HPDE6-E6E7 (cell line): ENCODE measurements around the gene PLXNA4.

Experiments
- DNase-seq: peaks from one replicate; pipeline ENCODE4 v3.0.0; 2011; ENCODE audit warnings: missing footprints; ENCODE audit errors: extremely low spot score

PLXNA4 gene

DNA sequence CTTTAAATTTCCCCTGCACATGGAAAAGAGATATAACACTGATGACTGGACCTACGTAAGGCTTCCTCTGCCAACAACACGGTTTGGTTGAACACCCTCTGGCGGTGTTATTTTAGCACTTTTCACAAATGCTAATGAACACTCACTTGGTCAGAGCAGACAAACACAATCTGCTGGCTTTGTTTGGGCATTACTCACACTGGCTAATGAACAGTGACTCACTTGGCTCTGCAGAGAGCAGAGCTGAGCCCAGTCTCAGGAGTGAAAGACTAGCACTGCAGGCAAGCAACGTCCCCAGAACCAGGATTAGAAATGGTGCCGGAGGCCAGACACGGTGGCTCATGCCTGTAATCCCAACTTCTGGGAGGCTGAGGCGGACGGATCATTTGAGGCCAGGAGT is 430.8 kb downstream of the PLXNA4 start:
- peak; percentile 95 for DNase-seq

- no peak for DNase-seq
Measured at GRCh38 chr7:132145063-132145462, 431.2 kb downstream of the PLXNA4 start.

- no peak for DNase-seq
Measured at GRCh38 chr7:132142006-132142405, 434.3 kb downstream of the PLXNA4 start.

DNA sequence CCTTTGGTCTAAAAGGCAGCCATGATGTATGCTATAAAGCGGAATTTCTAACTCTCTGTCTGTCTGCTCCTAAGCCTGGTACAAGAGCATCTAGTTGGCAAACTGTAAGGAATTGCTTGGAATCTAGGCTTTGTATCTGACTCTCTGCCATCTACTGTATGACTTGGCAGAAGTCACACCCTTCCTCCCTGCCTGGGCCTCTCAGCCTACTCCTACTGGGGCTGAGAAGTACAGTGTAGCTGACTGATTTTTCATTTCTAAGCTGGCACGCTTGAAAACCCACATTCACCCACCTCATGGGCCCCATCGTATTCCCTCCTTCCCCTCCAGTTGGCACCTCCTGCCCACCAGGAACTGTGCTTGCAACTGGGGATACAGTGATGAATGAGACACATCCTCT is 435.2 kb downstream of the PLXNA4 start:
- DNase-seq: no peak

DNA sequence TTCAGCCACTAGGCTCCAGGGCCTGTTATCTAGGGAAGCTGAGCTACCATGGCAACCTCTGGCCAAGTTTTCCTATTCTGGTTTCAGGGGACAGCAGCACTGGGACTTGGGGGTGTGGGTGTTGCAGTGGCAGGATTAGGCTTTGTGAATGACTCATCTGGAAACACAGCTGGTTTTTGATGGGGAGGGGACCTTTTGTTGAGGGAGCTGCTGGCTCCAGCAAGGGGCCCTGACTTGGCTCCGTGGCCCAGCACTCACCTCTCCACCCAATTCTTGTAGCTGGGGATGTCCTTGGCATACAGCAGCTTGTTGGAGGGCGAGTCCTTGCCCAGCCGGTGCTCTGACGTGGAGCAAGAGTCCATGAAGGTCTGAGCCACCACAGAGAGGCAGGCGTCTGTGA is 435.9 kb downstream of the PLXNA4 start:
- no peak for DNase-seq

DNA sequence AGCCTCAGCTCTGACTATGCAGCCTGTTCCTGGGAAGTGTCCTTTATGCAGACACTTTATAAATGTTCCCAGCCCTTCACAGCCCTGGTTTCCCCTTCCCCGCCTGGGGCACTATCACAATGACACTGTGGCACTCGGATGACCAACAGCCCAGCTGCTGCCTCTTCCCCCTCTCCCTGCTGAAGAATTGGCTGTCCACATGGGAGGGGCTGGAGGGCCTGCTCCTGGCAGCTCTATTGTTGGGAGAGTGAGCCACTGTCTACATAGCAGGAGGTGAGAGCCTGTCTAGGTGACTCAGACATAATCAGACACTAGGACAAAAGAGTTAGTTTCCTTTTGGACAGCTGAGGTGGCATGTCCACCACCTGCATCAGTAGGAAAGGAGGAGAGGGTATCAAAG is 437.5 kb downstream of the PLXNA4 start:
- DNase-seq: peak; percentile 37

DNA sequence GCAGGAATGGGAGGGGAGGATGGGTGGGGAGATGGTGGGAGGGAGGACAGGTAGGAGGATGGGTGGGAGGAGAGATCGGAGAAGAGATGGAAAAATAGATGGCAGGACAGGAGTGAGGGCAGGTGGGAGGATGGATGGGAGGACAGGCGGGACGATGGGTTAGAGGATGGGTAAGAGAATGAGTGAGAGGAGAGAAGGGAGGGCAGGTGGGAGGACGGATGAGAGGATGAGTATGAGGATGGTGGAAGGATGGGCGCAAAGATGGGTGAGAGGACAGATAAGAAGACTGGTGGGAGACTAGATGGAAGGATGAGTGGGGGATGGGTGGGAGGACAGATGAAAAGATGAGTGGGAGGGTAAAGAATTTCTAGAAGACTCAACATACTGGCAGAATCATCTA is 438.6 kb downstream of the PLXNA4 start:
- no peak for DNase-seq

DNA sequence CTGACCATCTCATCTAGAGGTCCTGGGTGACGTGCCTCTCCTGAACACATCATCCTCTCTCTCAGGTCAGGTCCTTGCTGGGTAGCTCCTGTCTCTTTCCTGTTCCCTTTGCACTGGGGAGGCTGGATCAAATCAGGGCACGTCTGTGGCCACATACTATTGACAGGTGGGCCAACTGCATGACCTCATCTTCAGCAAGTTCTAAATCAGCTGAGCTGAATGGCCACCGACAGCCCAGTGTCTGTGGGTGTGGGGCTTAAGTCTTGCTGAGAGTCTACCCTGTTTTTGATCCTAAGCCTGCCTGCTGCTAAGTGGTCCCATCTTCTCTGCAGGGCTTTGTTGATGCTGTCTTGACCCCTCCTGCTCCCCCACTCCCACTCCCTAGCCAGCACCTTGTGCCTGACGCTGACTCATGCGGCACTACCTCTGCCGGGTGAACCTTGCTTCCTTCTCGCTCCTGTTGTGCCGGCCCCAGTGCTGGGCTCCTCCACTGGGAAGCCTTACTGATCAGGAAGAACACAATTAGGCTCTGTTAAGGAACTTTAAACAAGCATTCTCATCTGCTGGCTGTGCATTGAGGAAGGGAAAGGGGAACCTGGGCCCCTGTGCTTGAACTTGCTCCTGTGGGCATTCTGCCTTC is 440.4 kb downstream of the PLXNA4 start:
- DNase-seq: no peak

- no peak for DNase-seq
Measured at GRCh38 chr7:132134814-132135445, 441.3 kb downstream of the PLXNA4 start.

DNA sequence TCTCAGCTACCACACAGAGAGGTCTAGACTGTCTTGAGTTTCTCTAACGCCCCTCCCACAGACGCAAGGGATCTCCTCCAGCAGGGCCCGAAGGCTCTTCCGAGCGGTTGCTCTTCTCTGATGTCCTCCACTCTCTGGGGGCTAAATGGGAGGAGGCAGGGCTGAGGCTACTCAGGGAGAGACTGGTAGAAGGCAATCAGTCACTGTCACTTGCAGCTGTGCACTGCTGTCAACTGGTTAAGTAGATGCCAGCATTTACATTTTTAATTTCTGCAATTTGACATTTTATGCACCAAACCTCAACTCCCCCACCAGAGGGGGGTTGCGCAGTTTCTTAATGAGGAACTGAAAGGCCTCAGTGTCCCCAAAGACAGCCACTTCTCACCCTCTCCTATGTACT is 442.8 kb downstream of the PLXNA4 start:
- DNase-seq: no peak

DNA sequence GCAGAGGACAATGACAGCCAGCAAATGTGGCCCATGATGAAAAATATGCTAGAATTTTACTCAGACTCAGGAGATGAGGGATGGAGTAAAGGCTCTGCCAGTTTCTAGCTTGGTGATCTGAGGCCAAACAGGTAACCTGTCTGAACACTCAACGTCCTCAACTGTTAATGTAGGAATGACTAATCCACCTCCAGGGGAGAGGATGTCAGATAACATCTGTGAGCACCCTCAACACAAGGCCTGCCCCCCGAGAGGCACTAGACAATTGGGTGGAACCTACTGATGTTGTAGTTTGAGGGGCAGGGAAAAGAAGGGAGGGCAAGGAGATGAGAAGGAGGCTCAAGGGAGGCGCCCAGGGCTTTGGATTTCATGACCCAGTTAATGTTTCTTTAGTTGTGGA is 445.1 kb downstream of the PLXNA4 start:
- no peak for DNase-seq

DNA sequence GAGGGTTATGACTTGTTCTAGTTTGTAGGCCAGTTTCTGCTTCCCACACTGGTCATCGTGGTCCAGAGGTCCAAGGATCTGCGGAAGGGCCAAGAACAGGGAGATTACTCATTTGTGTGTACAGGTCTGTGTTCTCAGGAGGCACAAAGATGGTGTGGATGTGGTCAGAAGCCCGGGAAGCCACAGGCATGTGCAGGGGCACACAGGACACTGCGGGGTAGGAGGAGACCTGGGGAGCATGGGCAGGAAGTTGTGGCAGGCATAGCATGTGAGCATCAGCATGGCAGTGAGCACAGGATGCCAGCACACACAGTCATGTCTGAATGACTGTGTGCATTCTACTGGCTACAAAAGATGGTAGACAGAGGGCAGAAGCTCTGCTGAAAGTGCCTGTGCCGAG is 445.8 kb downstream of the PLXNA4 start:
- DNase-seq: no peak

- DNase-seq: no peak
Measured at GRCh38 chr7:132125872-132126595, 450.2 kb downstream of the PLXNA4 start.

- DNase-seq: no peak
Measured at GRCh38 chr7:132125096-132125495, 451.2 kb downstream of the PLXNA4 start.

GRCh38 chr7:132124575-132124974 is 451.7 kb downstream of the PLXNA4 start:
- DNase-seq: no peak

DNA sequence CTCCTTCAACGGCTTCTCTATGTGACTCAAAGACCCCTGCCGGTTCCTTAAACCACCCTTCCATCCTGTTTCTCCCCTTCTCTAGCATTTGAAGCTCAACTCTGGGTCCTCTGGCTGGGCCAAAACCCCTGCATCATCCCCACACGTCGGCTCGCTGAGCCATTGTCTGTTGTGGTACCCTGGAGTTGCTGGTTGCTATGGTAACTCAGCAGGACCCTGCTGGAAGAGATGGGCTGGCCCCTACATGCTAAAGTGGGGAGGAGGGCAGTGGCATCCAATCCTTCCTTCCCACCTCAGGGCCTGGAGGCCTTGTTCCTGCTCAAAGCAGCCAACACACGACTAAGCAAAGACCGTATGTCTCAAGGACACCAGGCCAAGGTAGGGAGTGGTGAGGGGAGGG is 452.5 kb downstream of the PLXNA4 start:
- DNase-seq: no peak

- DNase-seq: no peak
Measured at GRCh38 chr7:132122901-132123300, 453.4 kb downstream of the PLXNA4 start.

DNA sequence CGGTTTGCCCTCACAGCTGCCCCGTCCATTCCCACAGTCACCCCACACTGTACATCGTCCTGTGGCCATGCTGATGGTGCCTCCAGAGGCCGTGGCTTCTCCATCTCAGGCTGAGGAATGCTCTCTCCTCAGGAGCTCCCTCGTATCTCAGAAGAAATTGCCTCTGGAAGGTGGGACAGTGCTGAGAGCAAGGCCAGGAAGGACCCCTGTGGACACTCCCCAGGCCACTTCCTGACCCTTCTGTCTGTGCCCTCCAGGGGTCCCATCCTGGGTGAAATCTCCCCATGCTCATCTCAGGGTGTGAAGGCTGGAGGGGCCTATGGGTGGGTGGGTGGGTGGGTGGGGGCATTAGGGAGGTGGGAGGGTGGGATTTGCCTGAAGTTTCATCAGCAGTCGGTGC is 454.3 kb downstream of the PLXNA4 start:
- DNase-seq: no peak

- DNase-seq: no peak
Measured at GRCh38 chr7:132118641-132119040, 457.6 kb downstream of the PLXNA4 start.

DNA sequence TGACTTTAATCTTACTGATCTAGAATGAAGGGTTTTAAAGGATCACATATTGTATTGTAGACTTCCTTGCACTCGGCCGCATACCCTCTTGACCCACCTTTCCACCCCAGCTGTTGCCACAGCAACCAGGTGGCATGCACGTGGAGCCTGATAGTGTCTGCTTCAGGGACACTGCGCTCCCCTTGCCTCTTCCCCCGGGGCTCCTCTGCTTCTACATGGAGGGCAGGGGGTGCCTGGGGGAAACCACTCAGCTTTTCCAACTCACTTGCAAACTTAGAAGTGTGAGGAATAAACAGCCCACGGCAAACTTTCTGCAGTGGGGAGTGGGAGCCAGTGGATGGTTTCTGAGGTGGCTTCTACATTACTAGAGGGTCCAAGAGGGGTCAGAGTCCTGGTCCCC is 458.6 kb downstream of the PLXNA4 start:
- no peak for DNase-seq

DNA sequence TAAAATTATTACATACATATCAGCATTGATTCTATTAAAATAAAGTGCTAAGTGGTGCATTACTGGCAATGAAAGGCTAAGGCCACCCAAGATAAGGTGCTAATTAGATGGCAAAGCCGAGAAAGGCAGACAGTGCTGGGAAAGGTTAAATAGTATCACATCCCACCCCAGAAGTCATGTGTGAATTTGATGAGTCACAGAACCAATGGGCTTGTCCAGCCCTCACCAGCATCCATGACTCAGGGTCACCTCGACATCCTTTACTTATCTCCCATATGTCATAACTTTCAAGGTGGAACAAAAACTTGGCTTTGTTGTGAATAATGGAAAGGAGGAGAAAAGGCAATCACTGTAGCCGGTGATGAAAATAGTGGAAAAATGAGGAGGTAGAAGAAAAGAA is 459.1 kb downstream of the PLXNA4 start:
- peak; percentile 63 for DNase-seq

GRCh38 chr7:132116369-132116768 is 459.9 kb downstream of the PLXNA4 start:
- peak; percentile 25 for DNase-seq

GRCh38 chr7:132115758-132116157 is 460.5 kb downstream of the PLXNA4 start:
- DNase-seq: no peak
